ENCODE data around the gene FIG4.

Gene FIG4

DNA sequence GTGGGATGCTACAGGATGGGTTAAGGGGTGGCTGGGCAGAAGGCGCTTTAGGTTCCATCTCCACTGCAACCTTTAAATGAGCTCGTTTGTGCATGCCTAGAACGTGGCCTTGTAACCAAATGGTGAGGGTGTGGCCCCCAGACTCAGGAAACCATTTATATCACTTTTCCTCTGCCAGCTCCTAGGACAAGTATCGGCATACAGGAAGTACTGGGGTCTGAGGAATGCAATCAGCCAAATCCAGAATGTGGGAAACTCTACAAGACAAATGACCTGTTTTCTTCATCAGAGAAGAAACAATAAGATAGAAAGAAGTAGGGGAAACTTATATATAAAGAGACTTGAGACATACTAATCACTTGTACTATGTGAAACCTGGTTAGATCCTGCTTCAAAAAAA, 21.3 kb upstream of the FIG4 start:
- TF ChIP-seq ZNF565 (CRISPR knock-in tag; conservative IDR thresholded peaks at IDR 0.05; ENCODE audit: low read depth) (no peak), POU6F1 (CRISPR knock-in tag; IDR thresholded peaks at IDR 0.05; ENCODE audit: borderline replicate concordance, low read depth) (no peak), PATZ1 (CRISPR knock-in tag; IDR thresholded peaks at IDR 0.05; ENCODE audit: borderline replicate concordance) (no peak), ISL1 (CRISPR knock-in tag; IDR thresholded peaks at IDR 0.05) (no peak), BACH2 (CRISPR knock-in tag; IDR thresholded peaks at IDR 0.05; ENCODE audit: borderline replicate concordance) (no peak), RARB (CRISPR knock-in tag; IDR thresholded peaks at IDR 0.05) (no peak)
- TF ChIP-seq, protein P1, sequence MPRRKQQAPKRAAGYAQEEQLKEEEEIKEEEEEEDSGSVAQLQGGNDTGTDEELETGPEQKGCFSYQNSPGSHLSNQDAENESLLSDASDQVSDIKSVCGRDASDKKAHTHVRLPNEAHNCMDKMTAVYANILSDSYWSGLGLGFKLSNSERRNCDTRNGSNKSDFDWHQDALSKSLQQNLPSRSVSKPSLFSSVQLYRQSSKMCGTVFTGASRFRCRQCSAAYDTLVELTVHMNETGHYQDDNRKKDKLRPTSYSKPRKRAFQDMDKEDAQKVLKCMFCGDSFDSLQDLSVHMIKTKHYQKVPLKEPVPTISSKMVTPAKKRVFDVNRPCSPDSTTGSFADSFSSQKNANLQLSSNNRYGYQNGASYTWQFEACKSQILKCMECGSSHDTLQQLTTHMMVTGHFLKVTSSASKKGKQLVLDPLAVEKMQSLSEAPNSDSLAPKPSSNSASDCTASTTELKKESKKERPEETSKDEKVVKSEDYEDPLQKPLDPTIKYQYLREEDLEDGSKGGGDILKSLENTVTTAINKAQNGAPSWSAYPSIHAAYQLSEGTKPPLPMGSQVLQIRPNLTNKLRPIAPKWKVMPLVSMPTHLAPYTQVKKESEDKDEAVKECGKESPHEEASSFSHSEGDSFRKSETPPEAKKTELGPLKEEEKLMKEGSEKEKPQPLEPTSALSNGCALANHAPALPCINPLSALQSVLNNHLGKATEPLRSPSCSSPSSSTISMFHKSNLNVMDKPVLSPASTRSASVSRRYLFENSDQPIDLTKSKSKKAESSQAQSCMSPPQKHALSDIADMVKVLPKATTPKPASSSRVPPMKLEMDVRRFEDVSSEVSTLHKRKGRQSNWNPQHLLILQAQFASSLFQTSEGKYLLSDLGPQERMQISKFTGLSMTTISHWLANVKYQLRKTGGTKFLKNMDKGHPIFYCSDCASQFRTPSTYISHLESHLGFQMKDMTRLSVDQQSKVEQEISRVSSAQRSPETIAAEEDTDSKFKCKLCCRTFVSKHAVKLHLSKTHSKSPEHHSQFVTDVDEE (CRISPR knock-in tag; IDR thresholded peaks at IDR 0.05) = no peak
- no peak for ATAC-seq

- peak; percentile 70 for ATAC-seq
Measured at GRCh38 chr6:109671733-109672132, 19.4 kb upstream of the FIG4 start.

More at GRCh38 chr6:109671733-109672132, 19.4 kb upstream of the FIG4 start:
- TF ChIP-seq ESRRG (CRISPR knock-in tag; IDR thresholded peaks at IDR 0.05) = no peak
- no peak for TF ChIP-seq CREB5 (CRISPR knock-in tag; IDR thresholded peaks at IDR 0.05; ENCODE audit: low read depth)
- no peak for TF ChIP-seq RARB (CRISPR knock-in tag; IDR thresholded peaks at IDR 0.05)
- no peak for TF ChIP-seq ZFP30 (CRISPR knock-in tag; IDR thresholded peaks at IDR 0.05)
- TF ChIP-seq TCF4 (CRISPR knock-in tag; IDR thresholded peaks at IDR 0.05; ENCODE audit: borderline replicate concordance) = no peak
- no peak for TF ChIP-seq ARNTL (CRISPR knock-in tag; IDR thresholded peaks at IDR 0.05; ENCODE audit: borderline replicate concordance, low read depth)
- no peak for TF ChIP-seq PATZ1 (CRISPR knock-in tag; IDR thresholded peaks at IDR 0.05; ENCODE audit: borderline replicate concordance)
- no peak for TF ChIP-seq CSRNP3 (CRISPR knock-in tag; IDR thresholded peaks at IDR 0.05)
- TF ChIP-seq BACH2 (CRISPR knock-in tag; IDR thresholded peaks at IDR 0.05; ENCODE audit: borderline replicate concordance) = no peak
- no peak for TF ChIP-seq POU6F1 (CRISPR knock-in tag; IDR thresholded peaks at IDR 0.05; ENCODE audit: borderline replicate concordance, low read depth)
- TF ChIP-seq GLIS3 (CRISPR knock-in tag; IDR thresholded peaks at IDR 0.05) = no peak
- no peak for TF ChIP-seq ISL1 (CRISPR knock-in tag; IDR thresholded peaks at IDR 0.05)
- no peak for TF ChIP-seq SNAI2 (CRISPR knock-in tag; IDR thresholded peaks at IDR 0.05)
- no peak for TF ChIP-seq ZNF565 (CRISPR knock-in tag; conservative IDR thresholded peaks at IDR 0.05; ENCODE audit: low read depth)
- no peak for TF ChIP-seq OSR1 (CRISPR knock-in tag; IDR thresholded peaks at IDR 0.05)
- no peak for TF ChIP-seq ZFP3 (CRISPR knock-in tag; IDR thresholded peaks at IDR 0.05)
- TF ChIP-seq PPARA (CRISPR knock-in tag; IDR thresholded peaks at IDR 0.05; ENCODE audit: borderline replicate concordance) = no peak
